ENCODE measurements around the gene MRPL17.

Gene MRPL17

GRCh38 chr11:6654281-6655019 is 28.7 kb downstream of the MRPL17 start:
- DNase-seq (ENCODE audit: low spot score) = no peak

GRCh38 chr11:6653656-6654055 is 29.5 kb downstream of the MRPL17 start:
- no peak for DNase-seq (ENCODE audit: low spot score)

- DNase-seq (ENCODE audit: low spot score) = no peak
These were observed 30.0 kb downstream of the MRPL17 start for GRCh38 chr11:6653097-6653496.

GRCh38 chr11:6652182-6652581 is 31.0 kb downstream of the MRPL17 start:
- no peak for DNase-seq (ENCODE audit: low spot score)

GRCh38 chr11:6650980-6651379 is 32.2 kb downstream of the MRPL17 start:
- no peak for DNase-seq (ENCODE audit: low spot score)

- DNase-seq (ENCODE audit: low spot score) = no peak
These were observed 33.0 kb downstream of the MRPL17 start for GRCh38 chr11:6650104-6650503.

GRCh38 chr11:6648501-6648900 is 34.6 kb downstream of the MRPL17 start:
- no peak for DNase-seq (ENCODE audit: low spot score)

- DNase-seq (ENCODE audit: low spot score) = no peak
These were observed 35.3 kb downstream of the MRPL17 start for GRCh38 chr11:6647836-6648235.

- DNase-seq (ENCODE audit: low spot score) = no peak
These were observed 36.0 kb downstream of the MRPL17 start for GRCh38 chr11:6646918-6647679.

GRCh38 chr11:6646576-6646917 is 36.6 kb downstream of the MRPL17 start:
- DNase-seq (ENCODE audit: low spot score) = no peak

GRCh38 chr11:6646071-6646470 is 37.1 kb downstream of the MRPL17 start:
- no peak for DNase-seq (ENCODE audit: low spot score)

- no peak for DNase-seq (ENCODE audit: low spot score)
These were observed 40.2 kb downstream of the MRPL17 start for GRCh38 chr11:6642957-6643356.

GRCh38 chr11:6640985-6641701 is 42.0 kb downstream of the MRPL17 start:
- DNase-seq (ENCODE audit: low spot score) = no peak

GRCh38 chr11:6640036-6640984 is 42.8 kb downstream of the MRPL17 start:
- DNase-seq (ENCODE audit: low spot score) = no peak

- peak; percentile 64 for DNase-seq (ENCODE audit: low spot score)
These were observed 44.7 kb downstream of the MRPL17 start for GRCh38 chr11:6638429-6638828.

- no peak for DNase-seq (ENCODE audit: low spot score)
These were observed 45.3 kb downstream of the MRPL17 start for GRCh38 chr11:6637871-6638270.

- no peak for DNase-seq (ENCODE audit: low spot score)
These were observed 46.7 kb downstream of the MRPL17 start for GRCh38 chr11:6636480-6636879.

- no peak for DNase-seq (ENCODE audit: low spot score)
These were observed 47.8 kb downstream of the MRPL17 start for GRCh38 chr11:6635082-6635932.

GRCh38 chr11:6634534-6634933 is 48.6 kb downstream of the MRPL17 start:
- DNase-seq (ENCODE audit: low spot score) = no peak

GRCh38 chr11:6633422-6634408 is 49.4 kb downstream of the MRPL17 start:
- DNase-seq (ENCODE audit: low spot score) = no peak

All from hematopoietic multipotent progenitor cell treated with erythropoietin and hydrocortisone succinate and interleukin-3 and kit ligand, for 17 days (in vitro differentiated cells).